Measurements from ENCODE around the gene HUWE1. TPM values are rescaled to one million over a fixed set of nuclear protein-coding genes. Genes with fewer than 3 reads are reported as not detected.

HUWE1 gene
- total RNA-seq, 4 donors from 2014 or later, result 152 to 208 (median 186) TPM

DNA sequence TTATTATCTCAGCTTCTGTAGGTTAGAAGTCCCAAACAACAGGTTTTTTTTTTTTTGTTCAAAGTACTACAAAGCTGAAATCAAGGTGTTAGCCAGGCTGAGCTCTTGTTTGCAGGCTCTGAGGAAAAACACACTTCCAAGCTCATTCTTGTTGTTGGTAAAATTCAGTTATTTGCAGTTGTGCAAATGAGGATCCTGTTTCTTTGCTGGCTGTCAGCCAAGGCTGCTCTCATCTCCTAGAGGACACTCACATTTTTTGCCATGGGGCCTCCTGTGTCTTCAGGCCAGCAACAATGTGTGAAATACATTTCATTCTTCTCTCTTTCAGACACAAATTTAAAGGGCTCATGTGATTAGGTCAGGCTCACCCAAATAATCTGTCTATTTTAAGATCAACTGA, 192.1 kb downstream of the HUWE1 start:
- no peak for DNase-seq (ENCODE audit: low spot score in 2 of 2)
- Histone ChIP-seq H3K27ac (no peak overlapping the region), H3K4me3 (no peak overlapping the region), H3K27me3 (no peaks in the 10 kb centered on the region), H3K9me3 (no peaks in the 10 kb centered on the region), H3K4me1 (no peaks in the 10 kb centered on the region), H3K36me3 (no peaks in the 10 kb centered on the region)
- TF ChIP-seq EP300 (IDR thresholded peaks at IDR 0.05), result no peak
- TF ChIP-seq, protein P1, sequence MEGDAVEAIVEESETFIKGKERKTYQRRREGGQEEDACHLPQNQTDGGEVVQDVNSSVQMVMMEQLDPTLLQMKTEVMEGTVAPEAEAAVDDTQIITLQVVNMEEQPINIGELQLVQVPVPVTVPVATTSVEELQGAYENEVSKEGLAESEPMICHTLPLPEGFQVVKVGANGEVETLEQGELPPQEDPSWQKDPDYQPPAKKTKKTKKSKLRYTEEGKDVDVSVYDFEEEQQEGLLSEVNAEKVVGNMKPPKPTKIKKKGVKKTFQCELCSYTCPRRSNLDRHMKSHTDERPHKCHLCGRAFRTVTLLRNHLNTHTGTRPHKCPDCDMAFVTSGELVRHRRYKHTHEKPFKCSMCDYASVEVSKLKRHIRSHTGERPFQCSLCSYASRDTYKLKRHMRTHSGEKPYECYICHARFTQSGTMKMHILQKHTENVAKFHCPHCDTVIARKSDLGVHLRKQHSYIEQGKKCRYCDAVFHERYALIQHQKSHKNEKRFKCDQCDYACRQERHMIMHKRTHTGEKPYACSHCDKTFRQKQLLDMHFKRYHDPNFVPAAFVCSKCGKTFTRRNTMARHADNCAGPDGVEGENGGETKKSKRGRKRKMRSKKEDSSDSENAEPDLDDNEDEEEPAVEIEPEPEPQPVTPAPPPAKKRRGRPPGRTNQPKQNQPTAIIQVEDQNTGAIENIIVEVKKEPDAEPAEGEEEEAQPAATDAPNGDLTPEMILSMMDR (IDR thresholded peaks at IDR 0.05), result no peak
- no peak for TF ChIP-seq POLR2A (IDR thresholded peaks at IDR 0.05)
- TF ChIP-seq POLR2AphosphoS5 (IDR thresholded peaks at IDR 0.05), result no peak

DNA sequence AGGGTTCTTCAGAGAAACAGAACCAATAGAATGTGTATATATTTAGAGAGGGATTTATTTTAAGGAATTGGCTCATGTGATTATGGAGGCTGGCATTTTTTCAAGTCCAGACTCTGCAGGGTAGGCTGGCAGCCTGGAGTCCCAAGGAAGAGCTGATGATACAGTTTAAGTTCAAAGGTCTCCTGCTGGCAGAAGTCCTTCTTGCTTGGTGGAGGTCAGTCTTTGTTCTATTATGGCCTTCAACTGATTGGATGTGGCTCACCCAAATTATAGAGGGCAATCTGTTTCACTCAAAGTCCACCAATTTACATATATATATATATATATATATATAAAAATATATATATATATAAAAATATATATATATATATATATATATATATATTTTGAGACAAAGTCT, 200.2 kb downstream of the HUWE1 start:
- no peak for DNase-seq (ENCODE audit: low spot score in 2 of 2)
- Histone ChIP-seq H3K27ac (no peak overlapping the region), H3K4me3 (no peak overlapping the region), H3K9me3 (no peaks in the 10 kb centered on the region), H3K4me1 (peaks cover 4% of the 10 kb centered on the region), H3K36me3 (no peaks in the 10 kb centered on the region), H3K27me3 (no peaks in the 10 kb centered on the region)
- no peak for TF ChIP-seq POLR2AphosphoS5 (IDR thresholded peaks at IDR 0.05)
- no peak for TF ChIP-seq EP300 (IDR thresholded peaks at IDR 0.05)
- TF ChIP-seq, protein P1 (IDR thresholded peaks at IDR 0.05), result no peak
- TF ChIP-seq POLR2A (IDR thresholded peaks at IDR 0.05), result no peak

DNA sequence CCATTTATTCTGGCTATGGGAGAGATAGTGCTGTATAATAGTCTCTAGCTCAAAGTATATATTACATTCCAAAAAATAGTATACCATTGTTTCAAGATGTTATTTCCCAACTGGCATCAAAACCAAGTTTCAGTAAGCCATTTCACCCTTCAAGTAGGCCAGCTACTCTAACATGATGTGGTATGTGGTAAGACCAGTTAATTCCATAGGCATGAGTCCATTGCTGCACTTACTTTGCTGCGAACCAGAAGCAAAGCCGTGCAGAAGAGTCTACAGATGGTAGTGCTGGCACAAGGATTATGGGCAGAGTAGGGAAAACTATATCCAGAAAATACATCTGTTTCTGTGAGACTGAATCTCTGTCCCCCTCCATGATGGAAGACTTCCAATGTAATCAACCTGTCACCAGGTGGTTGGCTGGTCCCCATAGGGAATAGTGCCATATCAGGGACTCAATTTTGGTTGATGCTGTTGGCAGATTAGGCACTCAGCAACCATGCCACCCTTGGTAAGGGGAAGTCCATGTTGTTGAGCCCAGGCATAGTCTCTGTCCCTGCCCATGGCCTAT, 202.6 kb downstream of the HUWE1 start:
- H3K9me3 ChIP-seq, result no peaks in the 10 kb centered on the region
- peaks cover 4% of the 10 kb centered on the region for H3K4me1 ChIP-seq
- no peak overlapping the region for H3K4me3 ChIP-seq
- no peak overlapping the region for H3K27ac ChIP-seq
- H3K36me3 ChIP-seq, result no peaks in the 10 kb centered on the region
- no peak for TF ChIP-seq POLR2AphosphoS5 (IDR thresholded peaks at IDR 0.05)
- no peak for TF ChIP-seq POLR2A (IDR thresholded peaks at IDR 0.05)
- no peak for TF ChIP-seq EP300 (IDR thresholded peaks at IDR 0.05)
- 66% methylated on average over 2 of the region's 2 CpGs for WGBS
- no peak for DNase-seq (ENCODE audit: low spot score in 2 of 2)
- H3K27me3 ChIP-seq, result no peaks in the 10 kb centered on the region

DNA sequence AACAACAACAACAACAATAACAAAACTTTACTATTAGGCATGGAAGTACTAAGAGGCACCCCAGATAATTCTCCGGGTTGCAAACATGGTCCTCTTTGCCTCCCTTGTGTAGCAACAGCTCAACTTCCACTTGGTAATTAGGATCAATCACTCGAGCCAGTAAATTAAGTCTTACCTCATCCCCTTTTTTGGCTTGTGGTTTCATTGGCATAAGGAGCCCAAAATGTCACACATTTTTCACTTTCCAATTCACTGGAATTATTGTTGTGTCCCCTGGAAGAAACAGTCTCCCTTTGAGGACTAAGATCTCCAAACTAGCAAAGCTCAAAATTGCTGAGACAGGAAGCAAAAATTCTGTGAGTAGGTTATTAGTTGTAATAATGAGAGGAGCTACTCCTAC, 203.1 kb downstream of the HUWE1 start:
- 46% methylated on average over 2 of the region's 2 CpGs for WGBS
- no peaks in the 10 kb centered on the region for H3K27me3 ChIP-seq

More for the DNA sequence above, 203.1 kb downstream of the HUWE1 start:
- no peak overlapping the region for H3K27ac ChIP-seq
- TF ChIP-seq, protein P1 (IDR thresholded peaks at IDR 0.05), result no peak
- TF ChIP-seq POLR2A (IDR thresholded peaks at IDR 0.05), result no peak
- TF ChIP-seq EP300 (IDR thresholded peaks at IDR 0.05), result no peak
- TF ChIP-seq POLR2AphosphoS5 (IDR thresholded peaks at IDR 0.05), result no peak
- no peak overlapping the region for H3K4me3 ChIP-seq
- H3K36me3 ChIP-seq, result no peaks in the 10 kb centered on the region
- peaks cover 4% of the 10 kb centered on the region for H3K4me1 ChIP-seq
- DNase-seq (ENCODE audit: low spot score in 2 of 2), result no peak
- H3K9me3 ChIP-seq, result no peaks in the 10 kb centered on the region

Measured in suprapubic skin (tissue), 4 donors.